Sigmoid colon (tissue), 7 donors: ENCODE results near the gene PSMA6. TPM values are rescaled to one million over a fixed set of nuclear protein-coding genes. Genes with fewer than 3 reads are reported as not detected.
A peak's percentile ranks its signal among the peaks of the same experiment; 100 is the strongest.

Experiments
- DNase-seq: peaks from one replicate; pipeline ENCODE4 v3.0.0-alpha.2; 2019
- H3K27ac ChIP-seq, 4 donors: fragments of 200-600 bp; sonication (generic); one replicate each; pipeline ENCODE4 v1.5.1; 2016 to 2019; ENCODE audit warnings: mild to moderate bottlenecking in 1 of 4
- H3K27me3 ChIP-seq, 3 donors: fragments of 200-600 bp; sonication (generic); one replicate each; pipeline ENCODE4 v1.5.1; 2019; ENCODE audit warnings: mild to moderate bottlenecking in 1 of 3
- H3K36me3 ChIP-seq, 4 donors: fragments of 200-600 bp; sonication (generic); one replicate each; pipeline ENCODE4 v1.5.1; 2016 to 2019
- H3K4me1 ChIP-seq, 4 donors: fragments of 200-600 bp; sonication (generic); one replicate each; pipeline ENCODE4 v1.5.1; 2017 to 2019
- H3K4me3 ChIP-seq, 4 donors: fragments of 200-600 bp; sonication (generic); one replicate each; pipeline ENCODE4 v1.5.1; 2017 to 2019; ENCODE audit warnings: mild to moderate bottlenecking in 2 of 4, moderate library complexity in 1 of 4
- H3K9me3 ChIP-seq, 4 donors: fragments of 200-600 bp in 3 of 4; sonication (generic) in 3 of 4; one replicate each; pipeline versions ENCODE4 v1.5.1 to v1.6.1; 2013 to 2019
- EP300 ChIP-seq, 4 donors: sonication (generic); formaldehyde crosslinking; IDR thresholded peaks; one replicate each; pipeline ENCODE4 v1.6.1; 2017; ENCODE audit warnings: antibody characterized with exemption in 4 of 4
- POLR2A ChIP-seq, 2 donors: fragments of 450-650 bp; IDR thresholded peaks; one replicate each; pipeline ENCODE4 v1.6.1; 2016; ENCODE audit warnings: antibody characterized with exemption in 2 of 2, mild to moderate bottlenecking in 2 of 2, moderate library complexity in 2 of 2
- POLR2AphosphoS5 ChIP-seq, 4 donors: sonication (generic); formaldehyde crosslinking; IDR thresholded peaks; one replicate each; pipeline ENCODE4 v1.6.1; 2017; ENCODE audit warnings: antibody characterized with exemption in 4 of 4
- WGBS, 2 donors: extraction: QIAGEN DNeasy Blood & Tissue Kit; methylation state at CpG; one replicate each; pipeline ENCODE4 v1.1.7; 2013; 5-methylcytosine and 5-hydroxymethylcytosine counted together
- intact Hi-C: fragments of 100-400 bp; cut with DNase I; formaldehyde crosslinking; loops from one replicate; pipeline ENCODE4 v1.15.1; 2023
- polyA plus RNA-seq, 3 donors: library from polyadenylated mRNA; stranded (reverse); fragments of 200-250 nt; gene quantifications; one replicate each; pipeline ENCODE4 v1.2.3, GENCODE V29; 2013
- total RNA-seq, 4 donors: library from RNA; depleted of rRNA; stranded (reverse); fragments of >200 nt; gene quantifications; one replicate each; pipeline ENCODE4 v1.1.0, GENCODE V29; 2016
- TF ChIP-seq, protein P1 (sequence below), 4 experiments: fragments of 450-650 bp in 3 of 4; fragments of 200-600 bp in 1 of 4; IDR thresholded peaks; one replicate each; pipeline ENCODE4 v1.5.1; 2016 to 2019; ENCODE audit warnings: antibody characterized with exemption in 4 of 4, mild to moderate bottlenecking in 3 of 4, moderate library complexity in 2 of 4
- donor health status: healthy with polysubstance abuse.
- donor health status: Bipolar disorder and iron deficiency.
- donor health status: healthy.

Gene PSMA6
- 100 to 1,000 TPM; 104 to 203 (median 169) TPM for total RNA-seq
- polyA plus RNA-seq, result 100 to 1,000 TPM; 240 to 344 (median 257) TPM

DNA sequence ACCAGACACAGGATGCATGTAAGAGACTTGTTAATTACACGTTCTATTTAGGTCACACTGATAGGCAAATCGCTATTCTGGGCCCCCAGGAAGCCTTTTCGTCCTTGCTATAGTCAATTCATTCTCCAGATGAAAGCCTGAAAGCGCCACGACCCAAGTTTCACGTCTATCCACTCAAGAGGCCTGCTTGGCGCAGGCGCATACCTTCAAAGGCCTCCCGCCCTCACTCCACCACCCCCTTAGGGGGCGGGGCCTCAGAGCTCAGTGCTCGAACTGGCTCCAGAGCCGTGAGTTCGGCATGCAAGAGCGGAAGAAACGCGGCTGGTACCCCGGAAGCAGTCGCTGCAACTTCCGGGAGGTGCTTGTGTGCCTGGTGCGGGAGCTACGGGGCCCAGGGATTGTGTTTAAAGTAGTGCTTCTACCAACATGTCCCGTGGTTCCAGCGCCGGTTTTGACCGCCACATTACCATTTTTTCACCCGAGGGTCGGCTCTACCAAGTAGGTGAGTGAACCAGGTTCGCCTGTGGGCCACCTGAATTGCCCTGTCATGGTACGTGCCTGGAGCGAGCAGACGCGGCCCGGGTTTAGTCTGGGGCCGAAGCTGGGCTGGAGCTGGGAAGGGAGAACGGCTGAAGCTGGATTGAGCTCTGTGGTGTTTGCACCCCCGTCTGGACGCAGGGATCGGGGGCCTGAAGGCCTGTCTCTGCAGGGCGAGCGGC is at the start of gene PSMA6:
Gene PSMA6, plus strand, starts transcription at position 332 of the 719 bp plus-strand sequence. Its CDS starts 95 bp downstream, at position 427.
- Histone ChIP-seq H3K4me3 (peak within 1 kb of the TSS; percentile 77 to 89 (median 80)), H3K27ac (peak within 1 kb of the TSS; percentile 89 to 96 (median 92)), H3K4me1 (peaks cover 0 to 49% (median 40%) of the 10 kb centered on the region in 4 donors), H3K27me3 (no peaks in the 10 kb centered on the region), H3K36me3 (no peaks in the 10 kb centered on the region), H3K9me3 (no peaks in the 10 kb centered on the region)
- peak; percentile 86 to 97 (median 93) for TF ChIP-seq POLR2AphosphoS5 (IDR thresholded peaks at IDR 0.05)
- TF ChIP-seq, protein P1, sequence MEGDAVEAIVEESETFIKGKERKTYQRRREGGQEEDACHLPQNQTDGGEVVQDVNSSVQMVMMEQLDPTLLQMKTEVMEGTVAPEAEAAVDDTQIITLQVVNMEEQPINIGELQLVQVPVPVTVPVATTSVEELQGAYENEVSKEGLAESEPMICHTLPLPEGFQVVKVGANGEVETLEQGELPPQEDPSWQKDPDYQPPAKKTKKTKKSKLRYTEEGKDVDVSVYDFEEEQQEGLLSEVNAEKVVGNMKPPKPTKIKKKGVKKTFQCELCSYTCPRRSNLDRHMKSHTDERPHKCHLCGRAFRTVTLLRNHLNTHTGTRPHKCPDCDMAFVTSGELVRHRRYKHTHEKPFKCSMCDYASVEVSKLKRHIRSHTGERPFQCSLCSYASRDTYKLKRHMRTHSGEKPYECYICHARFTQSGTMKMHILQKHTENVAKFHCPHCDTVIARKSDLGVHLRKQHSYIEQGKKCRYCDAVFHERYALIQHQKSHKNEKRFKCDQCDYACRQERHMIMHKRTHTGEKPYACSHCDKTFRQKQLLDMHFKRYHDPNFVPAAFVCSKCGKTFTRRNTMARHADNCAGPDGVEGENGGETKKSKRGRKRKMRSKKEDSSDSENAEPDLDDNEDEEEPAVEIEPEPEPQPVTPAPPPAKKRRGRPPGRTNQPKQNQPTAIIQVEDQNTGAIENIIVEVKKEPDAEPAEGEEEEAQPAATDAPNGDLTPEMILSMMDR (IDR thresholded peaks at IDR 0.05), result no peak
- TF ChIP-seq EP300 (IDR thresholded peaks at IDR 0.05), result peak in 1 of 4 donors; percentile 70
- peak; percentile 81 to 86 for TF ChIP-seq POLR2A (IDR thresholded peaks at IDR 0.05)
- DNase-seq, result peak; percentile 99
- intact Hi-C loops, result loop anchor here (1.0 to 10.0 kb wide), 5 partner anchors 45 to 247 kb away; partner anchors contain the start of genes FAM177A1, NFKBIA, PPP2R3C and PRORP
- WGBS, 2 donors, result 0% methylated on average over 40 of the region's 40 CpGs

DNA sequence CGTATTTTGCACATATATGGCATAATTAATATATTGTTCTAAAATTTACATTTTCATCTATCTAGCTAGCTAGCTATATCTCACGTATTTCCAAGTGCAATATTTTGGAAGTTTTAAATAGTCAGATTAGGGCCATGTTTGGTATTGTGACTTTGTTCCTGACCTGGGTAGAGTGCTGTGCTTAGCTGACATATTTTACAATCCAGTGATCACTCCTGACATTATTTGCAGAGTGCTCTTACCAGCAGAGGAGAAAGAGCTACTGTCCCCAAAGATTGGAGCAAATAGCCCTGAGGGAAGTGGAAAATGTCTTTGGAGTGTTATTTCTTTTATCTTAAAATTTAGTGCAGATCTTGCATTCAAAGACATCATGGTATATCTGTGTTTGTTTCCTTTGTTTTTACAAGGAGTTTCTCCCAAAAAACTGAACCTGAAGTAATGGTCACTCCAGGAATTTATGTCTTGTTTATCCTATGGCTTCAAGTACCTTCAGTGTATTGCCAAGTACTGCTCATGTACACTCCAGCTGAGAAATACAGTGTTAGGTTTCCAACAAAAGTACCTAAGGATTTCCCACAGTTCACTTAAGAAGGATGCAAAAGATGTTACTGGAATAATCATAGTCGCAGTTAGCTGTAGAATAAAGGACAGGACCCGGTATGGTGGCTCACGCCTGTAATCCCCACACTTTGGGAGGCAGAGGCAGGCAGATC is 49.4 kb upstream of the PSMA6 start:
- DNase-seq, result no peak
- Histone ChIP-seq H3K27ac (no peak overlapping the region), H3K9me3 (no peaks in the 10 kb centered on the region), H3K4me1 (peaks cover 0 to 9% (median 7%) of the 10 kb centered on the region in 4 donors), H3K4me3 (no peak overlapping the region), H3K27me3 (no peaks in the 10 kb centered on the region), H3K36me3 (no peaks in the 10 kb centered on the region)
- 96% methylated on average over 5 of the region's 5 CpGs for WGBS, 2 donors
- TF ChIP-seq POLR2A (IDR thresholded peaks at IDR 0.05) (no peak), EP300 (IDR thresholded peaks at IDR 0.05) (no peak), POLR2AphosphoS5 (IDR thresholded peaks at IDR 0.05) (no peak)
- TF ChIP-seq, protein P1 (IDR thresholded peaks at IDR 0.05), result no peak
- intact Hi-C loops, result no loop called here

DNA sequence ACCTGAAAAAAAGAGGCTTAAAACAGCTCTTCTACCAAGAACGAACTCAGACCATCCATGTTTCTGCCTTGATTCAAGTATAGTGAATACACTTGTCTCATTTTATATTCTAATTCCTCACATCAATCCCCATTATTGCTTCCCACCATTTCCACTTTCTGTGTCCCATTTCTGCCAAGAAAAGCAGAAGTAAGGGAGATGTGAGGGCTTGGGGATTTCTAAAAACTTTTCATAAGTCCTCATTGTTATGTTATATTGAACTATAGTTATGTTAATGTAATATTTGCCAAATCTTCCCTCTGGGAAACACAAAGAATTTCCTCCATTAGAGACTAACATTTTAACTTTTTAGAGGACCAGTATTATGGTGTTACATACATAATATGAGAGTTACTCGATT is 48.2 kb upstream of the PSMA6 start:
- 88 to 94% methylated on average over 2 of the region's 2 CpGs for WGBS, 2 donors
- H3K9me3 ChIP-seq, result no peaks in the 10 kb centered on the region
- TF ChIP-seq POLR2A (IDR thresholded peaks at IDR 0.05) (no peak), POLR2AphosphoS5 (IDR thresholded peaks at IDR 0.05) (no peak), EP300 (IDR thresholded peaks at IDR 0.05) (no peak)
- TF ChIP-seq, protein P1 (IDR thresholded peaks at IDR 0.05), result no peak
- intact Hi-C loops, result no loop called here
- no peaks in the 10 kb centered on the region for H3K36me3 ChIP-seq
- H3K27me3 ChIP-seq, result no peaks in the 10 kb centered on the region
- H3K27ac ChIP-seq, result no peak overlapping the region
- peaks cover 0 to 9% (median 7%) of the 10 kb centered on the region in 4 donors for H3K4me1 ChIP-seq
- no peak overlapping the region for H3K4me3 ChIP-seq
- no peak for DNase-seq

DNA sequence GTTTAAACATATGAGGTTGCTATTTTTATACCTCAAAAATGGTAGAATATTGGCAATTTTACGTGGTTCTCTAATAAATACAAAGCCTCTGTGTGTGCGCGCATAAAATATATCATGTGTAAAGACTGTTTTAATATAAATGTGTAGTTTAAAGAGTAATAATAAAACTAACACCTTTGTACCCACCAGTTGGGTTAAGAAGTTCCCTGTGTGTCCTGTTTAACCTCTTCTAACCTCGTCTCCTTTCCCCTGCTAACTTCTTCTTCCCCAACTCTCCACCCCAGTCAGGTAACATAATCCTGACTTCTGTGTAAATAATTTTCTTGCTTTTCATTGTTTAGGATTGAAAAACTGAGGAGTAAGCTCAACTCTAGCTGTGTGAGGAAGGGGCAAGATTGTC is 47.6 kb upstream of the PSMA6 start:
- intact Hi-C loops, result no loop called here
- Histone ChIP-seq H3K4me1 (peaks cover 0 to 9% (median 7%) of the 10 kb centered on the region in 4 donors), H3K36me3 (no peaks in the 10 kb centered on the region), H3K27me3 (no peaks in the 10 kb centered on the region), H3K27ac (no peak overlapping the region), H3K4me3 (no peak overlapping the region), H3K9me3 (no peaks in the 10 kb centered on the region)
- TF ChIP-seq, protein P1 (IDR thresholded peaks at IDR 0.05), result no peak
- TF ChIP-seq POLR2A (IDR thresholded peaks at IDR 0.05) (no peak), POLR2AphosphoS5 (IDR thresholded peaks at IDR 0.05) (no peak), EP300 (IDR thresholded peaks at IDR 0.05) (no peak)
- 85 to 92% methylated on average over 4 of the region's 4 CpGs for WGBS, 2 donors
- no peak for DNase-seq
